ENCODE results near the gene ODAD2. TPM values are rescaled to one million over a fixed set of nuclear protein-coding genes. Genes with fewer than 3 reads are reported as not detected.

The ODAD2 gene
- total RNA-seq, 1 donor from 2014 or later: 0.48 TPM

- DNase-seq (ENCODE audit: low read depth) (no peak), FAIRE-seq (no peak)
- Mint-ChIP-seq H3K36me3 (ENCODE audit: low read depth, unreplicated experiment) (peaks cover 2% of the 10 kb centered on the region), H3K27me3 (ENCODE audit: low read depth, unreplicated experiment) (no peaks in the 10 kb centered on the region), H3K4me3 (ENCODE audit: unreplicated experiment) (no peak overlapping the region), H3K9me3 (ENCODE audit: unreplicated experiment) (no peaks in the 10 kb centered on the region), H3K27ac (ENCODE audit: unreplicated experiment) (no peak overlapping the region), H3K4me1 (ENCODE audit: low read depth, unreplicated experiment) (no peaks in the 10 kb centered on the region)
- Histone ChIP-seq H3K27ac (ENCODE audit: low read depth, low read length) (no peak overlapping the region), H3K4me2 (ENCODE audit: low read length) (no peak overlapping the region), H3K4me1 (ENCODE audit: insufficient read depth, low read length) (no peaks in the 10 kb centered on the region), H3K9me3 (ENCODE audit: insufficient read depth, low read depth, low read length) (no peaks in the 10 kb centered on the region), H3K79me2 (ENCODE audit: insufficient read depth, low read length) (no peaks in the 10 kb centered on the region), H3K4me3 (ENCODE audit: insufficient read depth, low read depth, low read length) (no peak overlapping the region), H3K9ac (ENCODE audit: low read length) (no peak overlapping the region), H4K20me1 (ENCODE audit: insufficient read depth, low read length) (no peaks in the 10 kb centered on the region), H3K36me3 (ENCODE audit: insufficient read depth, low read length) (no peaks in the 10 kb centered on the region), H2AFZ (ENCODE audit: low read depth, low read length) (no peak overlapping the region), H3K27me3 (ENCODE audit: insufficient read depth, low read length) (no peaks in the 10 kb centered on the region)
- TF ChIP-seq EZH2 (IDR thresholded peaks at IDR 0.05; ENCODE audit: insufficient read depth, low read length): no peak
- TF ChIP-seq CTCF (IDR thresholded peaks at IDR 0.05; ENCODE audit: insufficient read depth, low read depth, low read length): no peak
Measured at GRCh38 chr10:27947540-27947939, 51.3 kb downstream of the ODAD2 start.

- Mint-ChIP-seq H3K4me1 (ENCODE audit: low read depth, unreplicated experiment) (no peaks in the 10 kb centered on the region), H3K9me3 (ENCODE audit: unreplicated experiment) (no peaks in the 10 kb centered on the region), H3K27me3 (ENCODE audit: low read depth, unreplicated experiment) (no peaks in the 10 kb centered on the region), H3K36me3 (ENCODE audit: low read depth, unreplicated experiment) (peaks cover 2% of the 10 kb centered on the region), H3K27ac (ENCODE audit: unreplicated experiment) (no peak overlapping the region), H3K4me3 (ENCODE audit: unreplicated experiment) (no peak overlapping the region)
- Histone ChIP-seq H3K4me3 (ENCODE audit: insufficient read depth, low read depth, low read length) (no peak overlapping the region), H3K9ac (ENCODE audit: low read length) (no peak overlapping the region), H3K9me3 (ENCODE audit: insufficient read depth, low read depth, low read length) (no peaks in the 10 kb centered on the region), H3K79me2 (ENCODE audit: insufficient read depth, low read length) (no peaks in the 10 kb centered on the region), H3K27me3 (ENCODE audit: insufficient read depth, low read length) (no peaks in the 10 kb centered on the region), H2AFZ (ENCODE audit: low read depth, low read length) (no peak overlapping the region), H3K4me2 (ENCODE audit: low read length) (no peak overlapping the region), H3K4me1 (ENCODE audit: insufficient read depth, low read length) (no peaks in the 10 kb centered on the region), H3K27ac (ENCODE audit: low read depth, low read length) (no peak overlapping the region), H4K20me1 (ENCODE audit: insufficient read depth, low read length) (no peaks in the 10 kb centered on the region), H3K36me3 (ENCODE audit: insufficient read depth, low read length) (no peaks in the 10 kb centered on the region)
- TF ChIP-seq EZH2 (IDR thresholded peaks at IDR 0.05; ENCODE audit: insufficient read depth, low read length) (no peak), CTCF (IDR thresholded peaks at IDR 0.05; ENCODE audit: insufficient read depth, low read depth, low read length) (no peak)
- DNase-seq (ENCODE audit: low read depth): no peak
- no peak for FAIRE-seq
Measured at GRCh38 chr10:27944005-27944404, 54.9 kb downstream of the ODAD2 start.

GRCh38 chr10:27914888-27915287, 84.0 kb downstream of the ODAD2 start:
- no peaks in the 10 kb centered on the region for H3K79me2 ChIP-seq (ENCODE audit: insufficient read depth, low read length)
- H3K4me3 ChIP-seq (ENCODE audit: insufficient read depth, low read depth, low read length): no peak overlapping the region
- no peak overlapping the region for H2AFZ ChIP-seq (ENCODE audit: low read depth, low read length)
- no peaks in the 10 kb centered on the region for H3K27me3 ChIP-seq (ENCODE audit: insufficient read depth, low read length)
- no peaks in the 10 kb centered on the region for H4K20me1 ChIP-seq (ENCODE audit: insufficient read depth, low read length)
- H3K9ac ChIP-seq (ENCODE audit: low read length): no peak overlapping the region
- H3K27ac Mint-ChIP-seq (ENCODE audit: unreplicated experiment): no peak overlapping the region
- no peak overlapping the region for H3K4me3 Mint-ChIP-seq (ENCODE audit: unreplicated experiment)
- H3K9me3 ChIP-seq (ENCODE audit: insufficient read depth, low read depth, low read length): no peaks in the 10 kb centered on the region
- H3K4me1 Mint-ChIP-seq (ENCODE audit: low read depth, unreplicated experiment): no peaks in the 10 kb centered on the region
- no peaks in the 10 kb centered on the region for H3K36me3 ChIP-seq (ENCODE audit: insufficient read depth, low read length)
- no peak overlapping the region for H3K27ac ChIP-seq (ENCODE audit: low read depth, low read length)
- H3K4me2 ChIP-seq (ENCODE audit: low read length): no peak overlapping the region
- DNase-seq (ENCODE audit: low read depth) (no peak), FAIRE-seq (no peak)
- TF ChIP-seq CTCF (IDR thresholded peaks at IDR 0.05; ENCODE audit: insufficient read depth, low read depth, low read length): no peak
- H3K27me3 Mint-ChIP-seq (ENCODE audit: low read depth, unreplicated experiment): peaks cover 4% of the 10 kb centered on the region
- no peaks in the 10 kb centered on the region for H3K4me1 ChIP-seq (ENCODE audit: insufficient read depth, low read length)
- no peaks in the 10 kb centered on the region for H3K36me3 Mint-ChIP-seq (ENCODE audit: low read depth, unreplicated experiment)
- peaks cover 3% of the 10 kb centered on the region for H3K9me3 Mint-ChIP-seq (ENCODE audit: unreplicated experiment)

Measured in astrocyte (in vitro differentiated cells and primary cell).